GM19043 (cell line): ENCODE data around the gene SH3D19.
"Not testable (repeated sequence)": the region's sequence is repeated elsewhere in the genome, so short reads cannot be mapped to it uniquely, and the experiment has no call there.

ENCODE experiments used
- ATAC-seq: cut with Tn5 transposase; IDR thresholded peaks from one replicate; pipeline ENCODE4 v1.9.1; 2021; ENCODE audit warnings: low read depth; ENCODE audit not compliant: unreplicated experiment

Gene SH3D19

DNA sequence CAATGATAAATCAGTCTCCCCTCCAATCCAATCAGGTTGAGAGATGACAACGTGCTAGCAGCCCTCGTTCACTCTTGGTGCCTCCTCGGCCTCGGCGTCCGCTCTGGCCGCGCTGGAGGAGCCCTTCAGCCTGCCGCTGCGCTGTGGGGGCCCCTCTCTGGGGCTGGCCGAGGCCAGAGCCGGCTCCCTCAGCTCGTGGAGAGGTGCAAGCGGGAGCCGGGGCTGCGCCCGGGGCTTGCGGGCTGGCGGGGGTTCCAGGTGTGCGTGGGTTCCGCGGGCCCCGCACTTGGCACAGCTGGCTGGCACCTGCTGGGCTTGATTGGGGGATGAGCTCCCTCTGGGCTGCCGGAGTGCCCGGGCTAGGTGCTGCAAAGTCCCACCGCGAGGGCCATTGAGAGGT is 89.4 kb downstream of the SH3D19 start:
- no peak for ATAC-seq

DNA sequence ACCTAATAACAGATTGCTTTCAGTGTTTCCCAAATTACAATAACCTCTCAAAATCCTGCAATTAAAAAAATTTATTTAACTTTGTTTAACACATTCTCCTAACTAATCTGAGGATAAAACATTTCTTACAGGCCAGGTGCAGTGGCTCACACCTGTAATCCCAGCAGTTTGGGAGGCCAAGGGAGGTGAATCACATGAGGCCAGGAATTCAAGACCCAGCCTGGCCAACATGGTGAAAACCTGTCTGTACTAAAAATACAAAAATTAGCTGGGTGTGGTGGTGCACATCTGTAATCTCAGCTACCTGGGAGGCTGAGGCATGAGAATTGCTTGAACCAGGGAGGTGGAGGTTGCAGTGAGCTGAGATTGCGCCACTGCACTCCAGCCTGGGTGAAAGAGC is 90.0 kb downstream of the SH3D19 start:
- not testable (repeated sequence) for ATAC-seq

DNA sequence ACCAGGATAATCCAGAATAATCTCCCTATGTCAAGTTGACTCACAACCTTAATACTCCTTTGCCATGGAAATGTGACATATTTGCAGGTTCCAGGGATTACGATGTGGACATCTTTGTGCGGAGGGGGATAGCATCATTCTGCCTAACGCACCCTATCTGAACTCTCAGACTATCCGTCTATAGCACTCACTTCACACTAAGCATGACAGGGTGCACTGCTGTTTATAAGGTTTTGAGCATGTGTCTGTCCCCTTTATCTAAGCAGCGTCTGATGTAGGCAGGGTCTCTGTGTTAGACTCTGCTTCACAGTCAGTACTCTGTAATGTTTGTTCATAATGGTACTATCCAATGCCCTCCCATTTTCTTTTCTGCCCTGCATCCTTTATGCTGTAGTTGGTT is 91.8 kb downstream of the SH3D19 start:
- ATAC-seq = no peak

DNA sequence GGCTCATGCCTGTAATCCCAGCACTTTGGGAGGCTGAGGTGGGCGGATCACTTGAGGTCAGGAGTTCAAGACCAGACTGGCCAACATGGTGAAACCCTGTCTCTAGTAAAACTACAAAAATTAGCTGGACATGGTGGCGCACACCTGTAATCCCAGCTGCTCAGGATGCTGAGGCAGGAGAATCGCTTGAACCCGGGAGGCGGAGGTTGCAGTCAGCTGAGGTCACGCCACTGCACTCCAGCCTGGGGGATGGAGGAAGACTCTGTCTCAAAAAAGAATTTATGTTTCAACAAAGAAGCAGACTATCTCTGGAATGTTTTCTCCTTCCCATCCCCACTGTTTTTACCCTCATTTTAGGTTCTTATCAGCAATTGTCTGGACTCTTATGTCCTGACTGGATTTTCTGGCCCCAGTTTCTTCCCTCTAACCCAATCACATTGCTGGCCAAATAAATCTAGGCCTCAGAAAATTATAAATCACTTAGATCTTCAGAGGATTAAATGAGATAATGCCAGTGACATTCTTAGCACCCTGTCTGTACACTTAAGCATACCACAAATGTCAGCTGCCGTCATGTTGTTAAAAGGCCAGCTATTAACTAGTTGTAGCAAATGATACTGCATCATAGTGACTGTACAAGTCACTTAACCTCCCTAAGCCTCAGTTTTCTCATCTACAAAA is 93.3 kb downstream of the SH3D19 start:
- ATAC-seq = no peak

DNA sequence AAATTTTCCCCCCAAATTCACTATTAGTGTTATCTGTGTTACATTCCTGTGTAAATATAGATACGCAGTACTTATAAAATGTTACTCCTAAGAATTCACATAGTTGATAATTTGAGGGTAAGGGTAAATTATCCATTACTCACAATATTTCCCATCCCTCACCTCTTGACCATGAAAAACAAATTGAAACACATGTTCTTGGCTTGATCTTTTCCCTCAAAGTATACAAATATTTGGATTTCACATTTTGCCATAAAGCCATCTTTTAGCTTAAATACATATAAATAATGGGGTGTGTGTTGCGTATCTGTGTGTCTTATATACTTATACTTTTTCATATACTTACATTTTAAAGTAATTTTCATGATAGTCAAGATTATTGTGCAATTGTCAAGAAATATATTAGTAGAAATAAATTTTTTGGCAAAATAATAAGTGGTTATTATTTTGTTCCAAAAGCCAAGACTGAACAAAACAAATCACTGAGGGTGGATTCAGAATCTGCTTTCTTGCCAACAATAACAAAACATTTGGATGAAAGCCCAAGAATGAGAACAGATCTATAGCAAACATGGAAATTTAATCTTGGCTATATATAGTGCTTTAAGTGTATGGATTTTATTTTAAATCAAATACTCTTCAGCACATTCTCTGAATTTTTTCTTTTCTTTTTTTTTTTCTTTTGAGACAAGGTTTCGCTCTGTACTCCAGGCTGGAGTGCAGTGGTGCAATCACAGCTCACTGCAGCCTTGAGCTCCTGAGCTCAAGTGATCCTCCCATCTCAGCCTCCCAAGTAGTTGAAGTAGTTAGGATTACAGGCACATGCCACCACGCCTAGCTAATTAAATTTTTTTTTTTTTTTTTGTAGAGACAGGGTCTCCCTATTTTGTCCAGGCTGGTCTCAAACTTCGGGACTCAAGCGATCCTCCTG is 97.0 kb downstream of the SH3D19 start:
- no peak for ATAC-seq

DNA sequence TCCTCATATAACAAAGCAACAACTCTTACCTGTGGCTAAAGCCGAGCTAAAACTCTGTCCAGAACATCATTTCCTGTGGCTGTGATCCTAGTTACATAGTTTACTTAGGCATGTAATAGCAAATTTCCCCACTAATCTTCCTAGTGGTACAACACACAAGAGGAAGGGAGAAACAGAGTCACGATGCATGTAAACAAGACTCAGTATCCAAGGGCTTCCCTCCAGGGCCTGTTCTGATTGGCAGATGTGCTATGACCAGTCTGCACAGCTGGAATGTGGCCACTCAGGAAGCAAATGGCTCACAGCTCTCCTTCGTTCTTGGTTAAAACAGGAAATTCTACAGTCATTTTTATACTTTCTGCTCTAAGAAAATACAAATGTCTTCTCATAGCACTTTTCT is 97.7 kb downstream of the SH3D19 start:
- ATAC-seq = no peak

DNA sequence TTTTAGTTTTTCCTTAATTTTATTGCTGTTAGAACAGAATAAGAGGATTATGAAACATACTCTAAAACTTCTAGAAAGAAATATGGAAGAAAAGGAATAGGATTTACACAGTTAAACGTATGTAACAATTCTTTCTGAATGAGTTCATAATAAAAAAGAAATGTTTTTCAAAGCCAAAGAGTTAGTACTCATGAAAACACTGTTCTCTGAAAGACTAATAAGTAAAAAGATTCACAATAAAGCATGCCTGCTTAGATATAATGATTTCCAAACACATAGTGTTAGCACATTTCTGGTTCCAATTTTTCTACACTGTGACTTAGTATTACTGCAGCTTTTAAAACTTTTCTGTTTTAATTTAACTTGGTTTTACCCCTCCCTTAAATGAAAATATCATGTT is 98.2 kb downstream of the SH3D19 start:
- ATAC-seq = no peak

DNA sequence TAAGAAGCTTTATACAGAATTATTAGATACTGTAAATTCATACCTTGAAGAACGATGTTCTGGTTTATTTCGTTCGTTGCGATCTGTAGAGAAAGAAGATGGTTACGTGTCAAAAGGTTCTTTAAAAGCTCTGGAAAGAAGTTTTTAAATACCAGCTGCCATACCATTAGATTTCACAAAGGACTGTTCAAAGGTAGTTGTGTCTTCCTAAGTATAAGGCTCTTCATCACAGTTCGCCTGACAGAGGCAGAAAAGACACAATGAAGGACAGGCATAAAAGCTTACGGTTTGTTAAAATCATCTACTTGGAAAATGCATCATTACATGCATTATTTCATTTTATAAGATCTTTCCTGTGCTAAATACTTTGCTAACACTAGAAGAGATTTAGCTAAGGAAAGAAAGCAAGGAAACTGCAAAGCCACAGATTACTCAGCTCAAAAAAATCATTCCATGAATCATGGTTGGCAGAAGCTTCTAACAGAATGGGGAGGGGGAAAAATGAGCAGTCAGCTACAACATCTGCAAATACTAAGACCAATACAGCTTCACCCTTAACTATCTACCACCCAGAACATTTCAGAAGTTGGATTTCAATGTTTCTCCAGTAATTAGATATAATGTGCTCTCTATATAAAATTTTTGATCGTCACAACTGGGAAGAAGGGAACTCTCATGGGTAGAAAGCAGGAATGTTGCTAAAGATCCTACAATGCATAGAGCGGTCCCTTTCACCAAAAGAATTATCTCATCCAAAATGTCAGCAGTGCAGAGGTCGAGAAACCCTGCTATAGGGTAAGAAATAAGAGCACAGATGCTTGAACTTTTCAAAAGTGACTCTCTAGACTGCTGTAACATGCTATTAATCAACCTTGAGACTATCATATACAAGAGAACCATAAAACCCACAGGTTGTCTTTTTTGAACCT is 99.1 kb downstream of the SH3D19 start:
- no peak for ATAC-seq

DNA sequence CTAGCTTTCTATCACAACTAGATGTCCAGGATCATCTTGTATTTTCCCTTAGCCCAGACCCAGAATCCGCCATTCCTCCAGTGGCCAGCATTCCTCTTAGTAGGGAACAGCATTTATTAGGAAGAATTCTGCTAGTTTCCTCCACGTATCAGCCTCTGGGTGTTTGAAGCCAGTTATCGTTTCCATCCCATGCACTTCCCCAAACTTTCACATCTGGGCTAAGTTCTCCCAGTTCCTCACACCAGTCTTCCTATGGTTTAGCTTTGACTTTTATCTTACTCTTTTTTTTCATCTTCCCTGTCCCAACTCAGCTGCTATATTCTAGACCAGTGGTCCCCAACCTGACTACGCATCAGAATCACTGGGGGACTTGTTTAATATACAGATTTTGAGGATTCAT is 101.9 kb downstream of the SH3D19 start:
- ATAC-seq = no peak

DNA sequence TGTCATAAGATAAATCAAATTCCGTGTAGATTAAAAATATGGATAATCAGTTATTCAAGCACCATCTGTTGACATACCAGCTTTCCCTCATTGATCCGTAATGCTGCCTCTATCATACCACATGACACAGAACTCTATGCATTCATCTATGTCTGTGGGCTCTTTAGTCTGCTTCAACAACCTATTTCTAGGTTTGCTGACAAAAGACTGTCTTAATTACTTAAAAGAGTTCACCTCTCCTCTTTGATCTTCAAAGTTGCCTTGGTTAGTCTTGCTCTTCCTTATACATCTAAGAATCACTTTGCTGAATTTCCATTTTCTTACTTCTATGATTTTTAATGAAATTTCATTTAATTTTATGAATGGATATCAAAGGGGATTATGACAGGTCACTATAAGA is 105.5 kb downstream of the SH3D19 start:
- no peak for ATAC-seq

DNA sequence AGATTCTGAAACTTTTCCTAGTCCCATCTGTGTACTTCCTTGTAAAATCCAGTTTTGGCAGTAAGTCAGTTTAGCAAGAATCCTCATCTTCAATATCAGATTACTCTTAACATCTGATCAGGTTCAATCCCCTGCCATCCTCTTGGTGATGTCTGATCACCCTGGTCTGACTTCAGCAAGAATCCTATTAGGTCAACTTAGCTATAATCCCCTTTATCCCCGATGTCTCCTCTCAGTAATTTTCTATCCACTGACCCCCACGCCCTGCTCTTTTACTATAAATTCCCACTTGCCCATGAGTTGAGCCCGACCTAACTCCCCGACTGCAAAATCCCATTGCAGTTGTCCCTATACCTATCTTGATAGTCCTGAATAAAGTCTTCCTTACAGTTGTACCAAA is 106.3 kb downstream of the SH3D19 start:
- no peak for ATAC-seq

DNA sequence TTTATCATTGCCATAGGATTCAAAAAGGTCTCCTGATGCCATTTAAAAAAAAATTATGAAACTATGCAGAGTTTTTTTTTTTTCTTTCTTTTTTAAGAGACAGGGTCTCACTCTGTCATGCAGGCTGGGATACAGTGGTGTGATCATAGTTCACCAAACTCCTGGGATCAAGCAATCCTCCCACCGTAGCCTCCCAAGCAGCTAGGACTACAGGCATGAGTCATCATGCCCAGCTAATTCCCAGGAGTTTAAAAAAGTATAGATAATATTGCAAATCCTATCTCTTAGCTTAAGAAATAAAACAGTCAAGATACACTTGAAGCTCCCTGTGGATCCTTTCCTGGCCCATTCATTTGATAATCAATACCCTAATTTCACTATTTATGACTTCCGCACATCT is 107.1 kb downstream of the SH3D19 start:
- no peak for ATAC-seq

DNA sequence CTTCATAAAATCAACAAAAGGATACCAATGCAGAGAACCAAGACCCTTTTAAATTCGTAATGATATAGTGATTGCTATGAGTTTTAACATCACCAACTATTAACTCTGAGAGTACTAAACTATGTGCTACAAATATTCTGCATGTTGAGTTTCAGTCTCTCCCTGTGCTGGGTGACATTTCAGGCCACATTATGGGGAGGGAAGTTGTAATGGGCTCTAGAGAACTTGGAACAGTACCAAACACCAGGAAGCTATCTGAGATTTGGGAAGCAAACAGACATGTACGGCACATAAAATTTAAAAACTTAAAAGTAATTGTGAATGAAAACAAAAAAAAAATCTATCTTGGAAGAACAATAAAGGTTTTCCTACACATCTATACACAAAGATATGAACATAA is 108.1 kb downstream of the SH3D19 start:
- ATAC-seq = no peak

DNA sequence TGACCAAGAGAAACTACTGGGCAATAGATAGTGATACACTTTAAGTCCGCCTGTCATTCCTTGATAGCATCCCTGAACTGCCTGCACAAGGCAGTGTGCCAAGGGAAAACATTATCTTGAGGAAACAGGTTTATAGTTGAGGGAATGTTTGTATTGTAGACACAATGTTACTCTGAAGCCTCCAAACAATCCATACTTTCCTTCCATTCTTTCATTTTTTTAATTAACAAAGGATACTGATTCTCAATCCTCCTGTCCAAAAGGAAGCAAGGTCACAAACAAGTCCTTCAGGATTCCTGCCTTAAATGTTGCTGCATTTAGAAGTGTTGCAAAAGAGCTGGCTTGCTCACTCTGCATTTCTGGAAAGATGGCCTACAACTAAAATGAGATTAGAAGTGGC is 110.1 kb downstream of the SH3D19 start:
- ATAC-seq = no peak

DNA sequence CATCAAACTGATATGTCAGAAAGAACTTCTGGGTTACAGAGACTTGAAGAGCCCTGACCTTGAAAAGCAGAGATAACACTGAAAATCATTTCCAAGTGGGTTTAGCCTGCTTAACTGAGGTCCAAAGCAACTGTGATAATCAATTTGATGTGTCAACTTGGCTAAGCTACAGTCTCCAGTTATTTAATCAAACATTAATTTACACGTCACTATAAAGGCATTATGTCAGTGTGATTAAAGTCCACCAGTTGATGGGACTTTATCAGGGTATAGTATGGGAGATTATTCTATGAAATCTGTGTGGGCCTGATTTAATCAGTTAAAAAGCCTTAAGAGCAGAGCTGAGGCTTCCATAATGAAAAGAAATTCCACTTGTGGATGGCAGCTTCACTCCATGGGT is 117.5 kb downstream of the SH3D19 start:
- ATAC-seq = no peak

DNA sequence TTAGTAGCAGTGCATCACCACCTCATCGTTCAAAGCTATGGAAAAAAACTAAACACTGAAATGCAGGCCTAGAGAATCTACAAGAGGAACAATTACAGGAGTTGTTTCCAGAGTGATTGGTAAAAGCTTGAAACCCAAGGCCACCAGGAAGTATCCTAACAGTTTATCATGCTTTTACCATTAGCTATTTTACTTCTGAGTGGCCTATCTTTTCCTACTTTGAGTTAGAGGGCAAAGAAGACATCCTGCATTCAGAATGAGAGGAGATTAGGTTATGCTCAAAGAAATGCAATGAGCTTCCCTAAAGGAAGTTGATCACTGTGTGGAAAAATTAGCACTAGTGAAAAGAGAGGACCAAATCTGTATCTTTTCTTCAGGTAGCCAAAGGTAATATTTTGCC is 118.2 kb downstream of the SH3D19 start:
- ATAC-seq = no peak

DNA sequence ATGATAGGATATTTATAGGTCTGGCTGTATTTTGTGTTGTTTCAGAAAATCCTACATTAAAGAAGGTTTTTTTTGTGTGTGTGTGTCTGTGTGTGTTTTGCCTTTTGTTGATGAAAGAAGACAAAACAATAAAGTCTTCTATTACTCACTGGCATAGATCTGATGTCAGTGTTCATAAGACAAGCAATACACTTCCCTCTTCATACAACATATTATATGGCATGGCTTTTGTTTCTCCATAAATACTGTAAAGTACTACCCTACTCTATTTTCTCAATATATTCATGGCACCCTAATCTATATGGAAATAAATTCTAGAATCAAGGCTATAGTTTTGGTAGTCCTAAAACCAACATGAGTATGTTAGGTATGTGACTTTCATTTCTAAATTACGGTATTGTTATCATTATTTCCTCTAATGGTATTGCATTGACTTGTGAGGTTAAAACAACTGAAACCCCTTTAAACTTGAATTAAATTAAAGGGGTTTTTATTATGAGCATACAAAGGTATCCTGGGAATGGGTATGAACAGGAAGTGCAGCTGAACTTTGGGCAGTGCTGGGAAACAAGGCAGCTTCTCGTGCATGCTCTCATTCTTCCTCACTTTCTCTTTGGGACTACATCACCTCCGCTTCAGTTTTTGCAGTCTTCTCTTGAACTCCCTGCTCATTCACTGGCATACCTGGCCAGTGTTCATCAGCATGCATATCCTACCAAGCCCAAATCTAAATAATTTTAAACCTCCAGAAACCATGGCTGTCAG is 119.0 kb downstream of the SH3D19 start:
- no peak for ATAC-seq

DNA sequence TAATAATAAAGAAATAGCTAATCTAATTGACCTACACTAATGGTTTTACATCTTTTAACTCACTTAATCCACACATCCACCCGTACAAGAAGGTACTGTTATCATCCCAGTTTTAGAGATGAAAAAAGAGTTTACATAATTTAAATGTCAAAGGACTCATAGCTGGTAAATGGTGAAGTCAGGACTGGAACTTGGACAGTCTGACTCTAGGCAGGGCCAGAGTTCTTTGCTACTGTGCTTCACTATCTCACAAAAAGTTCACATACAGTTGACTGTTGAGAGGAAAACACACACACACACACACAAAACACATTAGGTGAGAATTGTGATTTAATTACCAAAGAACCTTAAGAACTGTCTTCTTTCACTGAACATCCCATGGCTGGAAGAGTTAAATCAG is 119.7 kb downstream of the SH3D19 start:
- ATAC-seq = no peak

DNA sequence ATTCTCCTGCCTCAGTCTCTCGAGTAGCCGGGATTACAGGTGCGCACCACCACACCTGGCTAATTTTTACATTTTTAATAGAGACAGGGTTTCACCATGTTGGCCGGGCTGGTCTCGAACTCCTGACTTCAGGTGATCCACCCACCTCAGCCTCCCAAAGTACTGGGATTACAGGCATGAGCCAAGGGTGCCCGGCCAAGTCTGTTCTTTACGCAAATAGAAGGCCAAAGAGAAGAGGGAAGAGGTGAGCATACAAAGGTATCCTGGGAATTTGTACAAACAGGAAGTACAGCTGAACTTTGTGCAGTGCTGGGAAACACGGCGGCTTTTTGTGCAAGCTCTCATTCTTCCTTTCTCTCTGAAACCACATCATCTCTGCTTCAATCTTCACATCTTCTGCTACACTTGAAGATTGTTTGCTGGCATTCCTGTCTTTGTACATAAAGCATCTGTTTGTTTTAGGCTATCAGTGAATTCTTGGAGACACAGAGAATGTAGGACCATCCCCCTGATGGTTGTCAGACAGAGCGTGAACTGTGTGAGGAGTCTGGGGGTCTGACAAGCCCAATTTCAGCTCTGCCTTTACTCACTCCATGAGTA is 120.4 kb downstream of the SH3D19 start:
- no peak for ATAC-seq
